Omental fat pad (tissue), 4 donors: ENCODE results near the gene EDIL3. TPM values are rescaled to one million over a fixed set of nuclear protein-coding genes. Genes with fewer than 3 reads are reported as not detected.

Source experiments
- ATAC-seq: fragments of 150-250 bp; one replicate; pipeline ENCODE4 v1.9.1; 2016; ENCODE audit warnings: mild to moderate bottlenecking, moderate library complexity; ENCODE audit not compliant: low FRiP score
- DNase-seq: peaks from one replicate; pipeline ENCODE4 v3.0.0-alpha.2; 2019; ENCODE audit warnings: low spot score
- total RNA-seq, 4 donors: library from RNA; depleted of rRNA; stranded (reverse); fragments of >200 nt; gene quantifications; one replicate each; pipeline ENCODE4 v1.1.0, GENCODE V29; 2016
- TF ChIP-seq, protein P1 (sequence below), 3 donors: fragments of 450-650 bp; IDR thresholded peaks; one replicate each; pipeline ENCODE4 v1.5.1; 2016 to 2017; ENCODE audit warnings: antibody characterized with exemption in 3 of 3, mild to moderate bottlenecking in 3 of 3, moderate library complexity in 2 of 3

The EDIL3 gene
- total RNA-seq, 4 donors from 2014 or later: 2.3 to 22.4 (median 4.2) TPM

DNA sequence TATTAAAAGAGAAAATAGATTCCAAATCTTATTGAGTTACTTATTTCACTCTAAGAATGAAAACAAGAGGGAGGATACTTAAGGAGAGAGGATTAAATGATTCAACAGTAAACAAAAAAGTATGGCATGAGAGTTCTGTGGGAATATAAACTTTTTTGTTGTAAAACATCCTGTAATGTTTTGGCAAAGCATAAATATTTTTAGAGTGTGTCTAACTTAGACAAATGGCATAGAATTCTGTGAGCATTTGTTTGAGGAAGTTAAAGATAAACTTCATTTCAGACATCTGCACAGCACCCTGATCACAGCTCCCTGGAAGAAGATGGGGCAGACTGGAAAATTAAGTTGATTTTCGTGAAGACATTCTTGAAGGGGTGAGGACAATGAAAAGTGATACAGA, 417.3 kb downstream of the EDIL3 start:
- ATAC-seq: no peak
- DNase-seq: no peak
- TF ChIP-seq, protein P1, sequence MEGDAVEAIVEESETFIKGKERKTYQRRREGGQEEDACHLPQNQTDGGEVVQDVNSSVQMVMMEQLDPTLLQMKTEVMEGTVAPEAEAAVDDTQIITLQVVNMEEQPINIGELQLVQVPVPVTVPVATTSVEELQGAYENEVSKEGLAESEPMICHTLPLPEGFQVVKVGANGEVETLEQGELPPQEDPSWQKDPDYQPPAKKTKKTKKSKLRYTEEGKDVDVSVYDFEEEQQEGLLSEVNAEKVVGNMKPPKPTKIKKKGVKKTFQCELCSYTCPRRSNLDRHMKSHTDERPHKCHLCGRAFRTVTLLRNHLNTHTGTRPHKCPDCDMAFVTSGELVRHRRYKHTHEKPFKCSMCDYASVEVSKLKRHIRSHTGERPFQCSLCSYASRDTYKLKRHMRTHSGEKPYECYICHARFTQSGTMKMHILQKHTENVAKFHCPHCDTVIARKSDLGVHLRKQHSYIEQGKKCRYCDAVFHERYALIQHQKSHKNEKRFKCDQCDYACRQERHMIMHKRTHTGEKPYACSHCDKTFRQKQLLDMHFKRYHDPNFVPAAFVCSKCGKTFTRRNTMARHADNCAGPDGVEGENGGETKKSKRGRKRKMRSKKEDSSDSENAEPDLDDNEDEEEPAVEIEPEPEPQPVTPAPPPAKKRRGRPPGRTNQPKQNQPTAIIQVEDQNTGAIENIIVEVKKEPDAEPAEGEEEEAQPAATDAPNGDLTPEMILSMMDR (IDR thresholded peaks at IDR 0.05): no peak

DNA sequence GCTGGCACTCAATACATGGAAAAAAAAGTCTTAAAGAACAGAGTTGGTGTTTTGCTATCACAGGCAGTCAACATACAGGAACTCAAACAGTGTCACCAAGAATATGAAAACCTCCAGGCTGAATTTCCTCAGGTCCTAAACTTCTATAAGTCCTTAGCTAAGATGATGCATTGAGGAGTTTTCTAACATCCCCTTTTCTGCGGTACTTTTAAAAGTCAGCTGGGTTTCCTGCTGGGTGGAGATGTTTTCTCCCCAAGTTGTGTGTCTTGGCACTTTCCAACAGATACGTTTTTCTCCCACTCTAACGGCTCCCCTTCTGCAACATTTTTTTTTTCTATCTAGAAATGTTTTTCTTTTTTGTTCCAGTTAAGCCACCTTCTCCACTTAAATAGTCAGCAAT, 419.2 kb downstream of the EDIL3 start:
- ATAC-seq: no peak
- TF ChIP-seq, protein P1 (IDR thresholded peaks at IDR 0.05): no peak
- no peak for DNase-seq

DNA sequence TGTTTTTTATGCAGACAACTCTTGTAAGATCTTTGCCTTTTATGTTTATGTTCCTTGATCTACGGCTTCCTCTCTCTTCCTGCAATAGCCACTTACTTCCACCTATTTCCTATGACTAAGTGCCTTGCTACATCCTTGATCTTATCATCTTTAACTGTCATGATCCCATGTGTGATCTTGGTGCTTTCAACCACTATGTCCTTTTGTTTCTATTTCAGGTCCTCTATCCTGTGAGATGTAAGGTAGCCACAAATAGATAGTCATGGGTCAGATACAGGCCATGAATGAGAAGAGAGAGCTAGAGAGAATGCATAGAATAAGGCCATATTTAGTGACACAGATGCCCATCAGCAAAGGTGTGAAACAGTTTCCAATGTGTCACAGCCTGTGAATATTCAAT, 420.4 kb downstream of the EDIL3 start:
- DNase-seq: no peak
- TF ChIP-seq, protein P1 (IDR thresholded peaks at IDR 0.05): no peak
- no peak for ATAC-seq

DNA sequence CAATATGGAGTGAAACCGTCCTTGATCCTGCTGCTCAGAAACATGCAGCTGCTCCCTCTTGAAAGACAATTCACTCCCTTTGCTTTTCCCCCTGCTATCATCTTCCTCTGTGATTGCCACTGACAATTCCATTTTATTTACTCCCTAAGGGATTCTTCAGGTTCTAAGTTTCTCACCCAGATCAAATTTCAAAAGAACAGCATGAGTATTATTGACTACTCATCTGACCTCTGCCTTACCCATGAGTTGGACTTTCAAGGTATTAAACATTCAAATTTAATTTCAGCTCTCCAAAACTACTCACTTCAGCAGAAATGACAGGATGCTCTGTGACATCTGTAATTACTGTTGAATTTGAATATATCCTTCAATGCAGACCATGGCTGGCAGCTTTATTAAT, 427.5 kb downstream of the EDIL3 start:
- no peak for ATAC-seq
- no peak for DNase-seq
- TF ChIP-seq, protein P1 (IDR thresholded peaks at IDR 0.05): no peak

DNA sequence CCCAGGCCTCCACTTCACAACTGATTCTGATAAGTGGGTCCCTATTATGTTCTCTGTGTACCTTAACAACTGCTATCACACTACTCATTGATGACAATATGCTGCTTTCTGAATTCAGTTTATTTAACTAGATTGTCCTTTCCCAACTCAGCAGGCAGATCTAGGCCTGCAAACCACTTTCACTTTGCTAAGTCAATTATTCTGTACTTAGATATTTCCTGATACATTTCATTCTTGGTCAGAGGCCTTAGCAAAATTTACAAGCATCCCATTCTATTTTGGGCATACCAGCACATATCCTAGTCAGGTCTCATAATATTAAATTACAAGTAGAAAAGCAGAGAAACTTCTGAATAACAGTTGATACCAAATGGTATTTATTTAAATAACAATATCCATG, 428.3 kb downstream of the EDIL3 start:
- no peak for DNase-seq
- TF ChIP-seq, protein P1 (IDR thresholded peaks at IDR 0.05): no peak
- no peak for ATAC-seq

DNA sequence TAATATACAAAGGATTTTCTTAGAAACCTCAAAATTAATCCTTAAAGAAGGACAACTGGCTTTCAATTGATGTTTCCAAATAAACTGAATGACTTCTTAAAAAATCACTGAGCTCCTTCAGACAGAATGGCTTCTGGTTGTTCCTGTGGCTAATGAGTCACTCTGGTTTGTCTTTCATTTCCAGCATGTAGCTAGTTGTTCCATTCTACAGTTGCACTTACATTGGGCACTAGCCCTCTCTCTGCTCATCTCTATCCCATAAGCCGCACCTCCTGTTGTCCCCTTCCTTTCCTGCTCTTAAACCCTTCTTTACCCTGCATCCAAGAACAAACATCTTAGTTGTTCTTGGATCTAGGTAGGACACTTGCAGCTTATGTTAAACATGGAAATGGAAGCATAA, 428.8 kb downstream of the EDIL3 start:
- no peak for DNase-seq
- ATAC-seq: no peak
- TF ChIP-seq, protein P1 (IDR thresholded peaks at IDR 0.05): no peak

DNA sequence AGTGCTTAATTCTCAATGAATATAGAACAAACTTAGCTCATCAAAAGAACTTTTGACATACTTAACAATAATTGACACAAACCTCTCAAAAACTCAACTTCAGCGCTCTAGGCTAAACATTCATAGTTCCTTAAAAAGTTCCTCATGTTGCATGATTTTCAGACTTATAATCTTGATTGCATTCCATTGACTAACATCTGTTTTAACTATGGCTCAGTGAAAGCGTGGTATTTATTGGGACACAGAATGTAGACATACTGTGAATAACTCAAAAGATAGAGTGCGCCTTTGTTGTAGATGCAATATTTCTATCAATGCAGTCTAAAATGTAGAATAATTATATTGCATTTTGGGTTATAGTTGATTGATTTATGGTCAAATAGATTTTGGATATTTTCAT, 436.9 kb downstream of the EDIL3 start:
- no peak for ATAC-seq
- TF ChIP-seq, protein P1 (IDR thresholded peaks at IDR 0.05): no peak

More for the DNA sequence above, 436.9 kb downstream of the EDIL3 start:
- no peak for DNase-seq
